K562 (cell line): ENCODE results near the gene AGO3. TPM values are rescaled to one million over a fixed set of nuclear protein-coding genes. Genes with fewer than 3 reads are reported as not detected.

Experiments
- ATAC-seq: fragments of 200-7000 bp; cut with Tn5 transposase; 3 replicates; pipeline ENCODE4 v1.9.1; 2020; ENCODE audit warnings: moderate library complexity
- BruUV-seq: library from RNA; stranded (reverse); fragments of 400-500 nt; replicated peaks from 2 replicates; lab custom pipeline; 2021; lab: Mats Ljungman, UMichigan
- CTCF ChIA-PET: fragments of 300-600 bp; formaldehyde crosslinking; extraction: SDS; loops from one replicate; lab custom pipeline; 2021; ENCODE audit warnings: low intra/inter-chr PET ratio; lab: Yijun Ruan, JAX
- POLR2A ChIA-PET: fragments of 300-600, 350-650 bp; sonication (Branson Sonifier 250); formaldehyde crosslinking; extraction: SDS; loops from one replicate; lab custom pipeline; 2021; ENCODE audit warnings: antibody characterized with exemption, inconsistent platforms; lab: Yijun Ruan, JAX
- DNase-seq, 4 experiments: peaks; one replicate each; pipeline versions ENCODE4 v3.0.0 to v3.0.0-alpha.2; 2011 to 2018; ENCODE audit warnings: low spot score in 3 of 4, mixed read lengths in 3 of 4; ENCODE audit errors: extremely low read depth in 1 of 4
- FAIRE-seq: peaks from 2 replicates; lab custom pipeline; 2011; peaks lifted over from hg19 to GRCh38; lab: Jason Lieb, UNC
- H2AFZ ChIP-seq: 2 replicates; pipeline ENCODE4 v1.6.0; 2011; ENCODE audit warnings: low read depth, low read length, control low read depth, inconsistent platforms
- H3K27ac ChIP-seq: fragments of 200-600 bp; 3 replicates; pipeline ENCODE4 v1.8.0; 2011; ENCODE audit warnings: low read depth, mild to moderate bottlenecking, control low read depth, inconsistent platforms, low read length, moderate library complexity, mixed read lengths; ENCODE audit errors: extremely low read depth
- H3K27me3 ChIP-seq, 2 experiments: fragments of 300-600 bp in 1 of 2; 2 replicates in 1 of 2; 3 replicates in 1 of 2; pipeline versions ENCODE4 v1.6.0 to v1.8.0; 2011; ENCODE audit warnings: inconsistent platforms in 2 of 2, low read length in 2 of 2, mild to moderate bottlenecking in 1 of 2, mixed read lengths in 1 of 2, moderate library complexity in 1 of 2; ENCODE audit not compliant: control insufficient read depth in 2 of 2, insufficient read depth in 2 of 2
- H3K36me3 ChIP-seq: fragments of 300-600 bp; 3 replicates; pipeline ENCODE4 v1.8.0; 2011; ENCODE audit warnings: mild to moderate bottlenecking, low read length, inconsistent platforms; ENCODE audit not compliant: control insufficient read depth, insufficient read depth
- H3K4me1 ChIP-seq, 2 experiments: fragments of 200-600 bp in 1 of 2; replicated peaks in 1 of 2; 2 replicates in 1 of 2; 3 replicates in 1 of 2; pipeline versions ENCODE4 v1.5.1 to v1.8.0; 2011; ENCODE audit warnings: inconsistent platforms in 2 of 2, low read length in 2 of 2, mild to moderate bottlenecking in 1 of 2, mixed read lengths in 1 of 2, moderate library complexity in 1 of 2; ENCODE audit not compliant: control insufficient read depth in 2 of 2, insufficient read depth in 2 of 2
- H3K4me2 ChIP-seq: 2 replicates; pipeline ENCODE4 v1.6.1; 2011; ENCODE audit warnings: low read length, control low read depth, inconsistent platforms, mixed read lengths; ENCODE audit not compliant: insufficient read depth
- H3K4me3 ChIP-seq: fragments of 200-600 bp; sonication (generic), shearing (Covaris generic); 2 replicates; pipeline ENCODE4 v1.5.1; 2016; ENCODE audit warnings: control low read depth, inconsistent platforms
- H3K79me2 ChIP-seq: fragments of 200-600 bp; 3 replicates; pipeline ENCODE4 v1.8.0; 2011; ENCODE audit warnings: low read length, inconsistent platforms; ENCODE audit not compliant: control insufficient read depth, insufficient read depth
- H3K9ac ChIP-seq, 2 experiments: 2 replicates each; pipeline versions ENCODE4 v1.6.0 to v1.6.1; 2011; ENCODE audit warnings: low read depth in 2 of 2, low read length in 2 of 2, control low read depth in 1 of 2, inconsistent platforms in 1 of 2, mild to moderate bottlenecking in 1 of 2, mixed read lengths in 1 of 2; ENCODE audit not compliant: insufficient read depth in 1 of 2
- H3K9me1 ChIP-seq: one replicate; pipeline ENCODE4 v1.6.0; 2011; ENCODE audit warnings: inconsistent platforms, mild to moderate bottlenecking, low read length, moderate library complexity; ENCODE audit not compliant: control insufficient read depth, insufficient read depth
- H3K9me3 ChIP-seq: replicated peaks from 2 replicates; pipeline ENCODE4 v1.5.1; 2011; ENCODE audit warnings: low read depth, low read length, inconsistent platforms; ENCODE audit not compliant: control insufficient read depth, insufficient read depth
- H4K20me1 ChIP-seq: replicated peaks from 2 replicates; pipeline ENCODE4 v1.6.1; 2011; ENCODE audit warnings: low read length, inconsistent platforms, mixed read lengths; ENCODE audit not compliant: control insufficient read depth, insufficient read depth
- DACH1 ChIP-seq: fragments of 450-650 bp; IDR thresholded peaks from 2 replicates; pipeline ENCODE4 v1.6.1; 2018; ENCODE audit not compliant: partially characterized antibody
- FOS ChIP-seq: IDR thresholded peaks from 3 replicates; pipeline ENCODE4 v1.6.1; 2011; ENCODE audit not compliant: insufficient read length; ENCODE audit errors: extremely low read depth
- PHB ChIP-seq: fragments of 250-450 bp; sonication (Bioruptor Pico); IDR thresholded peaks from 2 replicates; pipeline ENCODE4 v1.5.0; 2021
- PHF21A ChIP-seq: fragments of 450-650 bp; IDR thresholded peaks from 2 replicates; pipeline ENCODE4 v1.6.1; 2017; ENCODE audit warnings: low read depth, borderline replicate concordance
- RFX5 ChIP-seq: IDR thresholded peaks from 2 replicates; pipeline ENCODE4 v1.6.1; 2011; ENCODE audit warnings: low read depth, mild to moderate bottlenecking, improper control_type of control experiment, low read length
- ZBTB17 ChIP-seq: fragments of 450-650 bp; formaldehyde crosslinking; IDR thresholded peaks from 2 replicates; pipeline ENCODE4 v1.4.0; 2020; ENCODE audit warnings: mild to moderate bottlenecking
- ZNF140 ChIP-seq: fragments of 250-450 bp; sonication (Bioruptor Pico); IDR thresholded peaks from 2 replicates; pipeline ENCODE4 v1.8.0; 2021; ENCODE audit warnings: moderate library complexity, mild to moderate bottlenecking, inconsistent platforms
- ZZZ3 ChIP-seq: fragments of 450-650 bp; IDR thresholded peaks from 2 replicates; pipeline ENCODE4 v1.6.1; 2016; ENCODE audit warnings: antibody characterized with exemption, mild to moderate bottlenecking, moderate library complexity
- WGBS: fragments of 100-300 bp; shearing (Covaris generic); methylation state at CpG from one replicate; pipeline ENCODE4 v1.1.6; 2016; ENCODE audit warnings: low coverage, mixed read lengths; ENCODE audit not compliant: insufficient coverage; ENCODE audit errors: missing lambda C conversion rate; 5-methylcytosine and 5-hydroxymethylcytosine counted together
- in situ Hi-C: fragments of 300-500 bp; cut with MboI; formaldehyde crosslinking; loops from 4 replicates; pipeline ENCODE4 v1.15.0; 2018; ENCODE audit warnings: inconsistent platforms, mixed read lengths
- intact Hi-C: fragments of 100-400 bp; cut with micrococcal nuclease; formaldehyde crosslinking; loops from 2 replicates; pipeline ENCODE4 v1.14.2; 2022
- polyA plus RNA-seq, 8 experiments: library from polyadenylated mRNA; depleted of rRNA in 4 of 8; stranded (reverse) in 5 of 8; unstranded in 3 of 8; fragments of >200 nt; fragmentation: Nextera tagmentation in 2 of 8; fragmentation: Illumina TruSeq in 1 of 8; extraction: Ambion mirVana in 2 of 8; extraction: Trizol in 1 of 8; gene quantifications; 2 replicates each; pipeline versions ENCODE4 v1.2.1 to v1.2.3, GENCODE V29; 2011 to 2014; ENCODE audit warnings: inconsistent platforms in 1 of 8, missing spikeins in 1 of 8
- total RNA-seq, 7 experiments: library from RNA; depleted of rRNA in 6 of 7; stranded (reverse); fragments of >200 nt in 6 of 7; fragmentation: Illumina TruSeq in 2 of 7; extraction: Trizol in 2 of 7; gene quantifications; 2 replicates each; pipeline versions ENCODE4 v1.2.1 to v1.2.3, GENCODE V29; 2011 to 2021; ENCODE audit warnings: low replicate concordance in 1 of 7
- TF ChIP-seq, protein P1 (sequence below): sonication (generic); formaldehyde crosslinking; IDR thresholded peaks from 2 replicates; pipeline ENCODE4 v1.8.0; 2023; ENCODE audit warnings: mild to moderate bottlenecking, missing genetic modification reagents
- TF ChIP-seq, protein P2 (sequence below): fragments of 450-650 bp; IDR thresholded peaks from 2 replicates; pipeline ENCODE4 v1.7.1; 2018; ENCODE audit warnings: mild to moderate bottlenecking, low read depth; ENCODE audit not compliant: partially characterized antibody
- TF ChIP-seq, protein P3 (sequence below), 2 experiments: fragments of 450-650 bp; IDR thresholded peaks; 2 replicates each; pipeline ENCODE4 v1.6.1; 2016
- TF ChIP-seq, protein P4 (sequence below), 2 experiments: IDR thresholded peaks; 2 replicates each; pipeline ENCODE4 v1.6.1; 2012; ENCODE audit warnings: improper control_type of control experiment in 2 of 2, low read depth in 2 of 2, low read length in 2 of 2, borderline replicate concordance in 1 of 2
- TF ChIP-seq, protein P5 (sequence below): fragments of 250-450 bp; sonication (Bioruptor Pico); IDR thresholded peaks from 2 replicates; pipeline ENCODE4 v1.8.0; 2021; ENCODE audit warnings: mild to moderate bottlenecking, moderate library complexity

Gene AGO3
- total and polyA plus RNA-seq, 9 of the 15 experiments (the other 6 are each of a cell fraction or from before 2014, with no cell fraction given), result 4.5 to 41.5 (median 22.7) TPM

DNA sequence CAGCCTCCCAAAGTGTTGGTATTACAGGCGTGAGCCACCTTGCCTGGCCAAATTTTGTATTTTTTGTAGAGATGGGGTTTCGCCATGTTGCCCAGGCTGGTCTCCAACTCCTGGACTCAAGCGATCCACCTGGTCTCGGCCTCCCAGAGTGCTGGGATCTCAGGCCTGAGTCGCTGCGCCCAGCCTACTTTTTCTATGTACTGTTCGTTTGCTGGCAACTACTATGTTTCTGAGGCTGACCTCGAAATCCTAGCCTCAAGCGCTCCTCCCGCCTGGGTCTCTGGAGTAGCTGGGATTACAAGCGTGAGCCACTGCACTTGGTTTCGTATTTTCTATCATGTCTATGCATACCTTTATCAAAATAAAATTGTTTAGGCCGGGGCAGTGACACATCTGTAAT lies 152.3 kb downstream of the AGO3 start:
- H3K4me1 ChIP-seq, result peaks cover 7 to 29% of the 10 kb centered on the region in 2 experiments; a peak in 4 of 5 replicates
- no peaks in the 10 kb centered on the region for H3K79me2 ChIP-seq
- ChIA-PET CTCF (no interaction called here), POLR2A (interaction anchor here (1.0 to 1.5 kb wide), 2 partner anchors 9 to 13 kb away, joined by 3 read pairs; no protein-coding TSS in a partner anchor)
- no peak overlapping the region for H3K4me3 ChIP-seq
- no peak overlapping the region for H3K9ac ChIP-seq
- ATAC-seq (no peak), FAIRE-seq (no peak), DNase-seq (no peak)
- no peak overlapping the region for H2AFZ ChIP-seq
- no peaks in the 10 kb centered on the region for H3K9me3 ChIP-seq
- no peak overlapping the region for H3K4me2 ChIP-seq
- H4K20me1 ChIP-seq, result no peaks in the 10 kb centered on the region
- in situ Hi-C loops (no loop called here), intact Hi-C loops (no loop called here)
- no peaks in the 10 kb centered on the region for H3K36me3 ChIP-seq
- no peak overlapping the region for H3K27ac ChIP-seq
- no TSS peak for BruUV-seq
- 62% methylated on average over 13 of the region's 13 CpGs for WGBS
- H3K27me3 ChIP-seq, result no peaks in the 10 kb centered on the region
- H3K9me1 ChIP-seq, result peaks cover 6% of the 10 kb centered on the region
- TF ChIP-seq ZNF140 (CRISPR knock-in tag), result no peak
- TF ChIP-seq, protein P1, sequence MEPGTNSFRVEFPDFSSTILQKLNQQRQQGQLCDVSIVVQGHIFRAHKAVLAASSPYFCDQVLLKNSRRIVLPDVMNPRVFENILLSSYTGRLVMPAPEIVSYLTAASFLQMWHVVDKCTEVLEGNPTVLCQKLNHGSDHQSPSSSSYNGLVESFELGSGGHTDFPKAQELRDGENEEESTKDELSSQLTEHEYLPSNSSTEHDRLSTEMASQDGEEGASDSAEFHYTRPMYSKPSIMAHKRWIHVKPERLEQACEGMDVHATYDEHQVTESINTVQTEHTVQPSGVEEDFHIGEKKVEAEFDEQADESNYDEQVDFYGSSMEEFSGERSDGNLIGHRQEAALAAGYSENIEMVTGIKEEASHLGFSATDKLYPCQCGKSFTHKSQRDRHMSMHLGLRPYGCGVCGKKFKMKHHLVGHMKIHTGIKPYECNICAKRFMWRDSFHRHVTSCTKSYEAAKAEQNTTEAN (CRISPR knock-in tag), result no peak
- TF ChIP-seq, protein P2, sequence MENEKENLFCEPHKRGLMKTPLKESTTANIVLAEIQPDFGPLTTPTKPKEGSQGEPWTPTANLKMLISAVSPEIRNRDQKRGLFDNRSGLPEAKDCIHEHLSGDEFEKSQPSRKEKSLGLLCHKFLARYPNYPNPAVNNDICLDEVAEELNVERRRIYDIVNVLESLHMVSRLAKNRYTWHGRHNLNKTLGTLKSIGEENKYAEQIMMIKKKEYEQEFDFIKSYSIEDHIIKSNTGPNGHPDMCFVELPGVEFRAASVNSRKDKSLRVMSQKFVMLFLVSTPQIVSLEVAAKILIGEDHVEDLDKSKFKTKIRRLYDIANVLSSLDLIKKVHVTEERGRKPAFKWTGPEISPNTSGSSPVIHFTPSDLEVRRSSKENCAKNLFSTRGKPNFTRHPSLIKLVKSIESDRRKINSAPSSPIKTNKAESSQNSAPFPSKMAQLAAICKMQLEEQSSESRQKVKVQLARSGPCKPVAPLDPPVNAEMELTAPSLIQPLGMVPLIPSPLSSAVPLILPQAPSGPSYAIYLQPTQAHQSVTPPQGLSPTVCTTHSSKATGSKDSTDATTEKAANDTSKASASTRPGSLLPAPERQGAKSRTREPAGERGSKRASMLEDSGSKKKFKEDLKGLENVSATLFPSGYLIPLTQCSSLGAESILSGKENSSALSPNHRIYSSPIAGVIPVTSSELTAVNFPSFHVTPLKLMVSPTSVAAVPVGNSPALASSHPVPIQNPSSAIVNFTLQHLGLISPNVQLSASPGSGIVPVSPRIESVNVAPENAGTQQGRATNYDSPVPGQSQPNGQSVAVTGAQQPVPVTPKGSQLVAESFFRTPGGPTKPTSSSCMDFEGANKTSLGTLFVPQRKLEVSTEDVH, result no peak
- TF ChIP-seq ZZZ3, result no peak
- no peak for TF ChIP-seq DACH1
- no peak for TF ChIP-seq ZBTB17 (CRISPR knock-in tag)
- no peak for TF ChIP-seq PHB (CRISPR knock-in tag)
- TF ChIP-seq PHF21A, result no peak
- TF ChIP-seq, protein P3, sequence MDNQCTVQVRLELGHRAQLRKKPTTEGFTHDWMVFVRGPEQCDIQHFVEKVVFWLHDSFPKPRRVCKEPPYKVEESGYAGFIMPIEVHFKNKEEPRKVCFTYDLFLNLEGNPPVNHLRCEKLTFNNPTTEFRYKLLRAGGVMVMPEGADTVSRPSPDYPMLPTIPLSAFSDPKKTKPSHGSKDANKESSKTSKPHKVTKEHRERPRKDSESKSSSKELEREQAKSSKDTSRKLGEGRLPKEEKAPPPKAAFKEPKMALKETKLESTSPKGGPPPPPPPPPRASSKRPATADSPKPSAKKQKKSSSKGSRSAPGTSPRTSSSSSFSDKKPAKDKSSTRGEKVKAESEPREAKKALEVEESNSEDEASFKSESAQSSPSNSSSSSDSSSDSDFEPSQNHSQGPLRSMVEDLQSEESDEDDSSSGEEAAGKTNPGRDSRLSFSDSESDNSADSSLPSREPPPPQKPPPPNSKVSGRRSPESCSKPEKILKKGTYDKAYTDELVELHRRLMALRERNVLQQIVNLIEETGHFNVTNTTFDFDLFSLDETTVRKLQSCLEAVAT (IDR thresholded peaks at IDR 0.05), result no peak
- TF ChIP-seq RFX5, result no peak
- TF ChIP-seq, protein P4, sequence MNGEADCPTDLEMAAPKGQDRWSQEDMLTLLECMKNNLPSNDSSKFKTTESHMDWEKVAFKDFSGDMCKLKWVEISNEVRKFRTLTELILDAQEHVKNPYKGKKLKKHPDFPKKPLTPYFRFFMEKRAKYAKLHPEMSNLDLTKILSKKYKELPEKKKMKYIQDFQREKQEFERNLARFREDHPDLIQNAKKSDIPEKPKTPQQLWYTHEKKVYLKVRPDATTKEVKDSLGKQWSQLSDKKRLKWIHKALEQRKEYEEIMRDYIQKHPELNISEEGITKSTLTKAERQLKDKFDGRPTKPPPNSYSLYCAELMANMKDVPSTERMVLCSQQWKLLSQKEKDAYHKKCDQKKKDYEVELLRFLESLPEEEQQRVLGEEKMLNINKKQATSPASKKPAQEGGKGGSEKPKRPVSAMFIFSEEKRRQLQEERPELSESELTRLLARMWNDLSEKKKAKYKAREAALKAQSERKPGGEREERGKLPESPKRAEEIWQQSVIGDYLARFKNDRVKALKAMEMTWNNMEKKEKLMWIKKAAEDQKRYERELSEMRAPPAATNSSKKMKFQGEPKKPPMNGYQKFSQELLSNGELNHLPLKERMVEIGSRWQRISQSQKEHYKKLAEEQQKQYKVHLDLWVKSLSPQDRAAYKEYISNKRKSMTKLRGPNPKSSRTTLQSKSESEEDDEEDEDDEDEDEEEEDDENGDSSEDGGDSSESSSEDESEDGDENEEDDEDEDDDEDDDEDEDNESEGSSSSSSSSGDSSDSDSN (IDR thresholded peaks at IDR 0.05; ENCODE audit: borderline replicate concordance in 1 of 2, low read depth in 2 of 2, low read length in 2 of 2), result no peak
- TF ChIP-seq FOS, result no peak
- TF ChIP-seq, protein P5, sequence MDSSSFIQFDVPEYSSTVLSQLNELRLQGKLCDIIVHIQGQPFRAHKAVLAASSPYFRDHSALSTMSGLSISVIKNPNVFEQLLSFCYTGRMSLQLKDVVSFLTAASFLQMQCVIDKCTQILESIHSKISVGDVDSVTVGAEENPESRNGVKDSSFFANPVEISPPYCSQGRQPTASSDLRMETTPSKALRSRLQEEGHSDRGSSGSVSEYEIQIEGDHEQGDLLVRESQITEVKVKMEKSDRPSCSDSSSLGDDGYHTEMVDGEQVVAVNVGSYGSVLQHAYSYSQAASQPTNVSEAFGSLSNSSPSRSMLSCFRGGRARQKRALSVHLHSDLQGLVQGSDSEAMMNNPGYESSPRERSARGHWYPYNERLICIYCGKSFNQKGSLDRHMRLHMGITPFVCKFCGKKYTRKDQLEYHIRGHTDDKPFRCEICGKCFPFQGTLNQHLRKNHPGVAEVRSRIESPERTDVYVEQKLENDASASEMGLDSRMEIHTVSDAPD (CRISPR knock-in tag), result no peak
